ENCODE data around the gene WDR59. TPM values are rescaled to one million over a fixed set of nuclear protein-coding genes. Genes with fewer than 3 reads are reported as not detected.
A peak's percentile ranks its signal among the peaks of the same experiment; 100 is the strongest.

The WDR59 gene
- total RNA-seq, 2 donors from 2014 or later: 29.6 to 59.3 TPM

- no peak overlapping the region for H3K4me3 ChIP-seq
- H3K4me1 ChIP-seq: peaks cover 11% of the 10 kb centered on the region
- no peaks in the 10 kb centered on the region for H3K9me3 ChIP-seq
- TF ChIP-seq POLR2A (IDR thresholded peaks at IDR 0.05) (no peak), CTCF (IDR thresholded peaks at IDR 0.05) (no peak)
- no peaks in the 10 kb centered on the region for H3K36me3 ChIP-seq (replicated peaks in 1 of 2; ENCODE audit: insufficient read depth in 1 of 2, low read depth in 2 of 2)
- intact Hi-C loops (cut with DNase I): no loop called here
- no peaks in the 10 kb centered on the region for H3K27me3 ChIP-seq
- ATAC-seq (no peak), DNase-seq (no peak)
- H3K27ac ChIP-seq: peak overlapping the region in 3 of 4 donors; percentile 6 to 69 (median 69)
- WGBS, 2 donors: 58 to 71% methylated on average over 8 of the region's 8 CpGs
Measured at GRCh38 chr16:75012380-75013081, 27.6 kb upstream of the WDR59 start.

GRCh38 chr16:75011634-75012307, 26.8 kb upstream of the WDR59 start:
- intact Hi-C loops (cut with DNase I): no loop called here
- Histone ChIP-seq H3K27me3 (no peaks in the 10 kb centered on the region), H3K4me3 (no peak overlapping the region), H3K36me3 (replicated peaks in 1 of 2; ENCODE audit: insufficient read depth in 1 of 2, low read depth in 2 of 2) (no peaks in the 10 kb centered on the region), H3K4me1 (peaks cover 11% of the 10 kb centered on the region), H3K9me3 (no peaks in the 10 kb centered on the region), H3K27ac (peak overlapping the region in 3 of 4 donors; percentile 6 to 69 (median 69))
- ATAC-seq (peak; percentile 80), DNase-seq (peak in 1 of 4 donors; percentile 39)
- WGBS, 2 donors: 45 to 50% methylated on average over 3 of the region's 3 CpGs
- TF ChIP-seq POLR2A (IDR thresholded peaks at IDR 0.05) (no peak), CTCF (IDR thresholded peaks at IDR 0.05) (no peak)

GRCh38 chr16:75010427-75010826, 25.5 kb upstream of the WDR59 start:
- TF ChIP-seq POLR2A (IDR thresholded peaks at IDR 0.05) (no peak), CTCF (IDR thresholded peaks at IDR 0.05) (no peak)
- intact Hi-C loops (cut with DNase I): no loop called here
- DNase-seq (no peak), ATAC-seq (no peak)
- Histone ChIP-seq H3K4me1 (peaks cover 11% of the 10 kb centered on the region), H3K27me3 (no peaks in the 10 kb centered on the region), H3K4me3 (no peak overlapping the region), H3K27ac (peak overlapping the region in 1 of 4 donors; percentile 69), H3K9me3 (no peaks in the 10 kb centered on the region), H3K36me3 (replicated peaks in 1 of 2; ENCODE audit: insufficient read depth in 1 of 2, low read depth in 2 of 2) (no peaks in the 10 kb centered on the region)
- 95% methylated on average over 3 of the region's 3 CpGs for WGBS, 2 donors

- 79 to 100% methylated on average over 1 of the region's 1 CpG for WGBS, 2 donors
- DNase-seq (no peak), ATAC-seq (no peak)
- no peak for TF ChIP-seq CTCF (IDR thresholded peaks at IDR 0.05)
- no peak for TF ChIP-seq POLR2A (IDR thresholded peaks at IDR 0.05)
- H3K27me3 ChIP-seq: no peaks in the 10 kb centered on the region
- H3K4me1 ChIP-seq: peaks cover 11% of the 10 kb centered on the region
- no peaks in the 10 kb centered on the region for H3K36me3 ChIP-seq (replicated peaks in 1 of 2; ENCODE audit: insufficient read depth in 1 of 2, low read depth in 2 of 2)
- no peak overlapping the region for H3K4me3 ChIP-seq
- no peaks in the 10 kb centered on the region for H3K9me3 ChIP-seq
- H3K27ac ChIP-seq: no peak overlapping the region
- intact Hi-C loops (cut with DNase I): no loop called here
Measured at GRCh38 chr16:75007443-75007842, 22.5 kb upstream of the WDR59 start.
